Measurements from ENCODE around the gene OSBPL2. TPM values are rescaled to one million over a fixed set of nuclear protein-coding genes. Genes with fewer than 3 reads are reported as not detected.

The OSBPL2 gene
- total RNA-seq, 1 donor from 2014 or later: 45.0 TPM

GRCh38 chr20:62313460-62314338 lies 75.4 kb downstream of the OSBPL2 start:
- DNase-seq: no peak

- no peak for DNase-seq
Observed at GRCh38 chr20:62314339-62314638, 76.0 kb downstream of the OSBPL2 start.

- DNase-seq: no peak
Observed at GRCh38 chr20:62314711-62315302, 76.5 kb downstream of the OSBPL2 start.

- DNase-seq: no peak
Observed at GRCh38 chr20:62315773-62316172, 77.5 kb downstream of the OSBPL2 start.

GRCh38 chr20:62316331-62317166 lies 78.2 kb downstream of the OSBPL2 start:
- no peak for DNase-seq

- no peak for DNase-seq
Observed at GRCh38 chr20:62317167-62317655, 78.9 kb downstream of the OSBPL2 start.

GRCh38 chr20:62318400-62319345 lies 80.4 kb downstream of the OSBPL2 start:
- no peak for DNase-seq

- no peak for DNase-seq
Observed at GRCh38 chr20:62319346-62319909, 81.1 kb downstream of the OSBPL2 start.

GRCh38 chr20:62320581-62321354 lies 82.4 kb downstream of the OSBPL2 start:
- no peak for DNase-seq

GRCh38 chr20:62321521-62321948 lies 83.2 kb downstream of the OSBPL2 start:
- DNase-seq: no peak

GRCh38 chr20:62321975-62322374 lies 83.7 kb downstream of the OSBPL2 start:
- DNase-seq: no peak

- DNase-seq: no peak
Observed at GRCh38 chr20:62322492-62323041, 84.2 kb downstream of the OSBPL2 start.

GRCh38 chr20:62323146-62323979 lies 85.0 kb downstream of the OSBPL2 start:
- DNase-seq: no peak

- DNase-seq: no peak
Observed at GRCh38 chr20:62323980-62324906, 85.9 kb downstream of the OSBPL2 start.

GRCh38 chr20:62325172-62325905 lies 87.0 kb downstream of the OSBPL2 start:
- DNase-seq: no peak

GRCh38 chr20:62326559-62326958 lies 88.2 kb downstream of the OSBPL2 start:
- no peak for DNase-seq
